Endothelial cell of umbilical vein (primary cell): ENCODE measurements around the gene GORASP1.

ENCODE experiments used
- EZH2 ChIP-seq: IDR thresholded peaks from 2 replicates; pipeline ENCODE4 v1.6.1; 2012; ENCODE audit warnings: borderline replicate concordance, low read depth, mild to moderate bottlenecking, moderate library complexity, low read length, inconsistent platforms; ENCODE audit not compliant: severe bottlenecking
- FOS ChIP-seq: IDR thresholded peaks from 2 replicates; pipeline ENCODE4 v1.6.1; 2011; ENCODE audit warnings: mild to moderate bottlenecking, low read length, moderate library complexity, borderline replicate concordance; ENCODE audit not compliant: insufficient read depth
- MYC ChIP-seq: IDR thresholded peaks from one replicate; pipeline ENCODE4 v1.6.1; 2011; ENCODE audit warnings: mild to moderate bottlenecking, low read depth, low read length
- POLR2A ChIP-seq: IDR thresholded peaks from 2 replicates; pipeline ENCODE4 v1.6.1; 2012; ENCODE audit warnings: low read depth, mild to moderate bottlenecking, control low read depth, low read length
- POLR2AphosphoS5 ChIP-seq: IDR thresholded peaks from 2 replicates; pipeline ENCODE4 v1.6.1; 2012; ENCODE audit warnings: low read depth, mild to moderate bottlenecking, control low read depth, low read length, moderate library complexity; ENCODE audit not compliant: insufficient read depth
- TF ChIP-seq, protein P1 (sequence below), 2 donors: IDR thresholded peaks; 1 replicate in 1 of 2; 2 replicates in 1 of 2; pipeline ENCODE4 v1.5.1; 2011; ENCODE audit warnings: low read length in 2 of 2, mild to moderate bottlenecking in 2 of 2, moderate library complexity in 2 of 2, control low read depth in 1 of 2, inconsistent platforms in 1 of 2, low read depth in 1 of 2; ENCODE audit not compliant: insufficient read depth in 1 of 2; ENCODE audit errors: extremely low read depth in 1 of 2
- TF ChIP-seq, protein P2 (sequence below): IDR thresholded peaks from 2 replicates; pipeline ENCODE4 v1.6.1; 2011; ENCODE audit not compliant: insufficient read depth, insufficient read length

DNA sequence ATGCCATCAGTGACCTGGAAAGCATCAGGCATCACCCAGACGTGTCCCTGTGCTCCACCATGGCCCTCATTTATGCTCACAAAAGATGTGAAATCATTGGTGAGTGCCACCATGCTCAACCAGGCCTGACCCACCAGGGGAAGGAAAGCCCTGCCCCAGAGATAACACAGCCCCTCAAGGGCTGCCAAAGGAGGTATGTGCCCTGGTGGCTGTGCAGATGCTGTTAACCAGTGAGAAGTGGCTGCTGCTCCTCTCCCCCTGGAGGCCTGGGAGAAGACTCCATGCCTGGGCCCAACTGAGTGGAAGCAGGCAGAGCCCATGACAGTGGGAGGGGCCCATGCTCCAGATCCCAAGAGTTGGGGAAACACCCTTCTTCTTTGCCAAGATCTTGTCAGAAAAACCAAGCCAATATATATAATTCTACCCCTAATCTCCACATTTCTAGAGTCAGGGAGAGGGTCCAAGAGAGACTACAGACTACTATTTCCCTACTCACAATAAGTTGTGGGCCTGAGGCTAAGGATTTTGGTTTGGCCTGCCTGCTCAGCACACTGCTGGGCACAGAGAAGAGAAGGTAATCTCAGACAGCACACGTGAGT, 2.7 kb upstream of the GORASP1 start:
- TF ChIP-seq, protein P1, sequence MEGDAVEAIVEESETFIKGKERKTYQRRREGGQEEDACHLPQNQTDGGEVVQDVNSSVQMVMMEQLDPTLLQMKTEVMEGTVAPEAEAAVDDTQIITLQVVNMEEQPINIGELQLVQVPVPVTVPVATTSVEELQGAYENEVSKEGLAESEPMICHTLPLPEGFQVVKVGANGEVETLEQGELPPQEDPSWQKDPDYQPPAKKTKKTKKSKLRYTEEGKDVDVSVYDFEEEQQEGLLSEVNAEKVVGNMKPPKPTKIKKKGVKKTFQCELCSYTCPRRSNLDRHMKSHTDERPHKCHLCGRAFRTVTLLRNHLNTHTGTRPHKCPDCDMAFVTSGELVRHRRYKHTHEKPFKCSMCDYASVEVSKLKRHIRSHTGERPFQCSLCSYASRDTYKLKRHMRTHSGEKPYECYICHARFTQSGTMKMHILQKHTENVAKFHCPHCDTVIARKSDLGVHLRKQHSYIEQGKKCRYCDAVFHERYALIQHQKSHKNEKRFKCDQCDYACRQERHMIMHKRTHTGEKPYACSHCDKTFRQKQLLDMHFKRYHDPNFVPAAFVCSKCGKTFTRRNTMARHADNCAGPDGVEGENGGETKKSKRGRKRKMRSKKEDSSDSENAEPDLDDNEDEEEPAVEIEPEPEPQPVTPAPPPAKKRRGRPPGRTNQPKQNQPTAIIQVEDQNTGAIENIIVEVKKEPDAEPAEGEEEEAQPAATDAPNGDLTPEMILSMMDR (IDR thresholded peaks at IDR 0.05; ENCODE audit: extremely low read depth in 1 of 2, insufficient read depth in 1 of 2, low read depth in 1 of 2, low read length in 2 of 2) = peak in 1 of 2 donors; percentile 2
- TF ChIP-seq, protein P2, sequence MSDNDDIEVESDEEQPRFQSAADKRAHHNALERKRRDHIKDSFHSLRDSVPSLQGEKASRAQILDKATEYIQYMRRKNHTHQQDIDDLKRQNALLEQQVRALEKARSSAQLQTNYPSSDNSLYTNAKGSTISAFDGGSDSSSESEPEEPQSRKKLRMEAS = no peak
- TF ChIP-seq MYC (no peak), POLR2A (no peak), EZH2 (no peak), POLR2AphosphoS5 (no peak), FOS (no peak)
